ENCODE measurements around the gene XBP1. TPM values are rescaled to one million over a fixed set of nuclear protein-coding genes. Genes with fewer than 3 reads are reported as not detected.

XBP1 gene
- total and polyA plus RNA-seq, 10 of the 15 experiments (the other 5 are each of a cell fraction or from before 2014, with no cell fraction given) = 44.5 to 313 (median 149) TPM

DNA sequence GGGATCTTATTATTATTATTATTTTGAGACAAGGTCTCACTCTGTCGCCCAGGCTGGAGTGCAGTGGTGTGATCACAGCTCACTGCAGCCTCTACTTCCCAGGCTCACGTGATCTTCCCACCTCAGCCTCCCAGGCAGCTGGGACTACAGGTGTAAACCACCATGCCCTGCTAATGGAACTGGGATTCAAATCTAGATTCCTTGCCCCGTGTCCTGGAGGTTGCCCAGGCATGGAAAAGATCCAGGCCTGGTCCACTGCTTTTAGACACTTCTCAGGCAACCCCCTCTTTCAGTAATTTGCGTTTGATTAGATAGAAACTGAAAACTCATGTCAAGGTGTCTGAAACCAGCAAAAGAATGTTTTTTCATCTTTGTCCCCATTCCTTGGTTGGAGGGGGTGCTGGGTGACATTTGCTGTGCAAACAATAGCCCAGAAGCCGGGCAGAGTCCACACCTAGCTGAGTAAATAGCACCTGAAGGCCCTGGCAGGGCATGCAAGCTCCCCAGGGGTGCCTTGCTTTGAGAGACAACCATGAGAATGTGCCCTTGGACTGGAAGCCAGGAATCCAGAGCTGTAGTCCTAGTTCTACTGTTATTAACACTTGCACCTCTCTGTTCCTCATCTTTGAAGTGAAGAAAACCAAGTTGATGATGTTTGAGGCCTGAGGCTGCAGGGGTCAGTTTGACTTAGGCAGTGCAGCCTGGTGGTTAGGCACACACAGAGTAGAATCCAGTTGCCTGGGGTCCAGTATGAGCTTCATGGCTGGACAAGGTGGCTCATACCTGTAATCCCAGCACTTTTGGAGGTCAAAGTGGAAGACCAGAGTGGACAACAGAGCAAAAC is 19.1 kb upstream of the XBP1 start:
- DNase-seq (ENCODE audit: low read depth, low spot score) = no peak
- no peak overlapping the region; the same call in 1 of the 2 replicates for H3K4me3 ChIP-seq
- no peaks in the 10 kb centered on the region for H3K9me3 ChIP-seq (replicated peaks; ENCODE audit: control insufficient read depth, insufficient read depth, low read length)
- SMC1A ChIA-PET (ENCODE audit: uncharacterized antibody, unreplicated experiment) = interaction anchor here (1.0 to 6.8 kb wide), 17 partner anchors 8 to 334 kb away, joined by 3 to 130 read pairs (median 5); partner anchors contain the start of genes CHEK2, KREMEN1 and XBP1
- H3K9ac ChIP-seq (ENCODE audit: control insufficient read depth, insufficient read depth, low read length) = peak overlapping the region; percentile 8; the same call in 1 of the 2 replicates
- 0 out of 4 replicates have a peak, but pooled peaks cover 0 to 2% of the 10 kb centered on the region in 2 experiments for H3K36me3 ChIP-seq (ENCODE audit: control insufficient read depth in 2 of 2, insufficient read depth in 2 of 2, low read length in 1 of 2)
- no peaks in the 10 kb centered on the region for H4K20me1 ChIP-seq (ENCODE audit: control insufficient read depth, insufficient read depth)
- peak overlapping the region; percentile 78 for H3K4me2 ChIP-seq (ENCODE audit: control insufficient read depth, insufficient read depth)
- CTCF ChIA-PET = interaction anchor here (1.0 to 4.3 kb wide), 15 partner anchors 8 to 225 kb away, joined by 3 to 48 read pairs (median 5); no protein-coding TSS in a partner anchor
- H2AFZ ChIP-seq (ENCODE audit: control insufficient read depth, low read depth, low read length) = peak overlapping the region; percentile 46
- peak overlapping the region; percentile 49 for H3K27ac ChIP-seq (ENCODE audit: control insufficient read depth, insufficient read depth)
- no TSS peak for BruUV-seq (replicated peaks)
- POLR2A ChIA-PET = interaction anchor here (0.5 to 4.2 kb wide), 11 partner anchors 11 to 146 kb away, joined by 3 to 64 read pairs (median 6); partner anchors contain the start of genes CCDC117 and XBP1
- peaks cover 46% of the 10 kb centered on the region for H3K4me1 ChIP-seq (ENCODE audit: control insufficient read depth, insufficient read depth, low read length)
- RAD21 ChIA-PET (ENCODE audit: unreplicated experiment) = interaction anchor here (0.7 to 4.4 kb wide), 14 partner anchors 8 to 219 kb away, joined by 3 to 58 read pairs (median 4); partner anchors contain the start of genes CCDC117, CHEK2, HSCB and XBP1
- H3K79me2 ChIP-seq (ENCODE audit: control insufficient read depth, insufficient read depth, low read length) = no peaks in the 10 kb centered on the region
- in situ Hi-C loops (cut with MboI) = loop anchor here (10.0 kb wide), 1 partner anchor 795 kb away; no protein-coding TSS in a partner anchor
- WGBS (ENCODE audit: insufficient coverage, insufficient replicate concordance, low lambda C conversion rate, missing lambda C conversion rate) = 0% methylated on average over 5 of the region's 5 CpGs
- intact Hi-C loops (cut with micrococcal nuclease; ENCODE audit: unreplicated experiment) = loop anchor here (10.0 kb wide), 3 partner anchors 45 to 805 kb away; partner anchors contain the start of genes CCDC117 and TTC28
- peak; percentile 74 for ATAC-seq
- no peak for FAIRE-seq
- H3K27me3 ChIP-seq (replicated peaks in 1 of 2; ENCODE audit: control insufficient read depth in 2 of 2, insufficient read depth in 2 of 2, low read length in 1 of 2) = no peaks in the 10 kb centered on the region
- TF ChIP-seq TAF1 (IDR thresholded peaks at IDR 0.05; ENCODE audit: borderline replicate concordance, low read depth, low read length) (no peak), MEF2B (IDR thresholded peaks at IDR 0.05; ENCODE audit: partially characterized antibody, poor library complexity, severe bottlenecking) (peak; percentile 42), GATAD2B (conservative IDR thresholded peaks at IDR 0.05; ENCODE audit: low read depth) (0 out of 2 replicates have a peak, but pooled peaks have one; percentile 29), BCL11A (IDR thresholded peaks at IDR 0.05; ENCODE audit: low read depth, low read length) (peak; percentile 19; the same call in 1 of the 2 replicates), IKZF1 (conservative IDR thresholded peaks at IDR 0.05) (peak; percentile 78), NR2F1 (conservative IDR thresholded peaks at IDR 0.05) (peak; percentile 39), CHD2 (IDR thresholded peaks at IDR 0.05; ENCODE audit: borderline replicate concordance, low read depth, low read length) (0 out of 2 replicates have a peak, but pooled peaks have one; percentile 41), RAD51 (IDR thresholded peaks at IDR 0.05) (peak; percentile 72), NBN (IDR thresholded peaks at IDR 0.05) (0 out of 2 replicates have a peak, but pooled peaks have one; percentile 10), MXI1 (IDR thresholded peaks at IDR 0.05; ENCODE audit: low read depth, low read length) (no peak), JUNB (IDR thresholded peaks at IDR 0.05) (no peak), RCOR1 (conservative IDR thresholded peaks at IDR 0.05; ENCODE audit: low read depth, low read length) (no peak), HCFC1 (IDR thresholded peaks at IDR 0.05; ENCODE audit: low read length) (no peak), KDM1A (IDR thresholded peaks at IDR 0.05; ENCODE audit: borderline replicate concordance) (no peak), TBL1XR1 (IDR thresholded peaks at IDR 0.05; ENCODE audit: low read depth, low read length) (no peak), MTA2 (IDR thresholded peaks at IDR 0.05; ENCODE audit: low read depth) (peak; percentile 53), RBBP5 (conservative IDR thresholded peaks at IDR 0.05) (no peak), NR2C2 (IDR thresholded peaks at IDR 0.05; ENCODE audit: borderline replicate concordance, control insufficient read depth, insufficient read length, low read depth) (no peak)
- TF ChIP-seq, protein P1, sequence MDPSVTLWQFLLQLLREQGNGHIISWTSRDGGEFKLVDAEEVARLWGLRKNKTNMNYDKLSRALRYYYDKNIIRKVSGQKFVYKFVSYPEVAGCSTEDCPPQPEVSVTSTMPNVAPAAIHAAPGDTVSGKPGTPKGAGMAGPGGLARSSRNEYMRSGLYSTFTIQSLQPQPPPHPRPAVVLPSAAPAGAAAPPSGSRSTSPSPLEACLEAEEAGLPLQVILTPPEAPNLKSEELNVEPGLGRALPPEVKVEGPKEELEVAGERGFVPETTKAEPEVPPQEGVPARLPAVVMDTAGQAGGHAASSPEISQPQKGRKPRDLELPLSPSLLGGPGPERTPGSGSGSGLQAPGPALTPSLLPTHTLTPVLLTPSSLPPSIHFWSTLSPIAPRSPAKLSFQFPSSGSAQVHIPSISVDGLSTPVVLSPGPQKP (IDR thresholded peaks at IDR 0.05; ENCODE audit: low read depth, low read length) = no peak
- TF ChIP-seq, protein P2, sequence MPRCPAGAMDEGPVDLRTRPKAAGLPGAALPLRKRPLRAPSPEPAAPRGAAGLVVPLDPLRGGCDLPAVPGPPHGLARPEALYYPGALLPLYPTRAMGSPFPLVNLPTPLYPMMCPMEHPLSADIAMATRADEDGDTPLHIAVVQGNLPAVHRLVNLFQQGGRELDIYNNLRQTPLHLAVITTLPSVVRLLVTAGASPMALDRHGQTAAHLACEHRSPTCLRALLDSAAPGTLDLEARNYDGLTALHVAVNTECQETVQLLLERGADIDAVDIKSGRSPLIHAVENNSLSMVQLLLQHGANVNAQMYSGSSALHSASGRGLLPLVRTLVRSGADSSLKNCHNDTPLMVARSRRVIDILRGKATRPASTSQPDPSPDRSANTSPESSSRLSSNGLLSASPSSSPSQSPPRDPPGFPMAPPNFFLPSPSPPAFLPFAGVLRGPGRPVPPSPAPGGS (IDR thresholded peaks at IDR 0.05; ENCODE audit: borderline replicate concordance, insufficient read depth, low read depth, low read length, poor library complexity, severe bottlenecking) = no peak
- TF ChIP-seq, protein P3, sequence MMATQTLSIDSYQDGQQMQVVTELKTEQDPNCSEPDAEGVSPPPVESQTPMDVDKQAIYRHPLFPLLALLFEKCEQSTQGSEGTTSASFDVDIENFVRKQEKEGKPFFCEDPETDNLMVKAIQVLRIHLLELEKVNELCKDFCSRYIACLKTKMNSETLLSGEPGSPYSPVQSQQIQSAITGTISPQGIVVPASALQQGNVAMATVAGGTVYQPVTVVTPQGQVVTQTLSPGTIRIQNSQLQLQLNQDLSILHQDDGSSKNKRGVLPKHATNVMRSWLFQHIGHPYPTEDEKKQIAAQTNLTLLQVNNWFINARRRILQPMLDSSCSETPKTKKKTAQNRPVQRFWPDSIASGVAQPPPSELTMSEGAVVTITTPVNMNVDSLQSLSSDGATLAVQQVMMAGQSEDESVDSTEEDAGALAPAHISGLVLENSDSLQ (IDR thresholded peaks at IDR 0.05) = no peak

Data from GM12878 (cell line).